ENCODE results near the gene HUS1.

HUS1 gene

DNA sequence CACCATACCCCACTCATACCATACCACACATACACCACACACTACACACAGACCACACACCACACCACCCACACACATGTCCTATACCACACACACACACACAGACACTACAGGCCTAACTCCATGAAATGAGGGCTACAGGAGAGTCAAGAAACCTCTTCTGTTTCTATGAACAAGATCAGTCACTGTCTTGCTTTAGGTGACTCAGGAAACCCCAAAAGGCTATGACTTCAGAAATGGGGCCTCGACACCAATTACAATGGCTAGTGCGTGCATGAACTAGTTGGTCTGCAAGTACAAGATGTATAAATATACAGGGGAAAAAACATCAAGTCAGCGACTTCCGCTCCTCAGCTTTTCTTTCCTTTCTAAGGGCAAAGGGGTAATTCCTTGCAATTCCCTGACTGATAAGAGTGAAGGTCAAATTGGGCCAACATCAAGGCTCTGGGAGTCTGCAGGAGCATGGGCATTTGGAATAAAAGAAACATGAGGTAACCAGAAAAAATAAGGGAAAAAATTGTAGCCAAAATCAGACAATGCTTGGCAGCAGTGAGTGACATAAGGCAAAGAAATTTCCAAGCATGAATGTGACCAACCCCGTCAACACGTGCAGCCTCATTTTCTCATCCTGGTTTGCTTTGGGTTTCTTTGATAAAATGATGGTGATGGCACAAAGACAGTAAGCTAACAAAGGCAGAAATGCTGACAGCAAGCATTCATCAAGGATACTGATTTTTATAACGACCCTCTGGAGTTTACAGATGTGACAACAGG, 32.6 kb downstream of the HUS1 start:
- Histone ChIP-seq H3K27me3 (ENCODE audit: control insufficient read depth, low read length) (no peaks in the 10 kb centered on the region), H3F3A (ENCODE audit: control insufficient read depth, insufficient read depth) (no peaks in the 10 kb centered on the region), H3K4me3 (ENCODE audit: low read length) (no peak overlapping the region), H3K79me2 (ENCODE audit: control insufficient read depth, low read length) (no peaks in the 10 kb centered on the region), H3K36me3 (ENCODE audit: control insufficient read depth, low read length) (no peaks in the 10 kb centered on the region), H3K9me2 (replicated peaks; ENCODE audit: control insufficient read depth, low read length) (no peaks in the 10 kb centered on the region), H3K9me3 (ENCODE audit: control insufficient read depth, insufficient read depth, low read length) (no peaks in the 10 kb centered on the region), H3K4me1 (ENCODE audit: control insufficient read depth, low read length) (no peaks in the 10 kb centered on the region), H4K20me1 (ENCODE audit: control insufficient read depth, insufficient read depth, low read depth, low read length) (no peaks in the 10 kb centered on the region), H3K27ac (ENCODE audit: low read depth, low read length) (no peak overlapping the region), H3K4me2 (ENCODE audit: low read length) (no peak overlapping the region)
- no peak for TF ChIP-seq EZH2phosphoT487 (IDR thresholded peaks at IDR 0.05; ENCODE audit: borderline replicate concordance, low read length)
- TF ChIP-seq CTCF (IDR thresholded peaks at IDR 0.05; ENCODE audit: low read depth, low read length, poor library complexity, severe bottlenecking): no peak

- TF ChIP-seq EZH2phosphoT487 (IDR thresholded peaks at IDR 0.05; ENCODE audit: borderline replicate concordance, low read length): no peak
- peak; percentile 99 for TF ChIP-seq CTCF (IDR thresholded peaks at IDR 0.05; ENCODE audit: low read depth, low read length, poor library complexity, severe bottlenecking)
- Histone ChIP-seq H3K79me2 (ENCODE audit: control insufficient read depth, low read length) (no peaks in the 10 kb centered on the region), H3K4me3 (ENCODE audit: low read length) (no peak overlapping the region), H3K36me3 (ENCODE audit: control insufficient read depth, low read length) (no peaks in the 10 kb centered on the region), H3F3A (ENCODE audit: control insufficient read depth, insufficient read depth) (no peaks in the 10 kb centered on the region), H3K4me2 (ENCODE audit: low read length) (no peak overlapping the region), H3K4me1 (ENCODE audit: control insufficient read depth, low read length) (no peaks in the 10 kb centered on the region), H4K20me1 (ENCODE audit: control insufficient read depth, insufficient read depth, low read depth, low read length) (no peaks in the 10 kb centered on the region), H3K9me2 (replicated peaks; ENCODE audit: control insufficient read depth, low read length) (no peaks in the 10 kb centered on the region), H3K27ac (ENCODE audit: low read depth, low read length) (no peak overlapping the region), H3K9me3 (ENCODE audit: control insufficient read depth, insufficient read depth, low read length) (no peaks in the 10 kb centered on the region), H3K27me3 (ENCODE audit: control insufficient read depth, low read length) (no peaks in the 10 kb centered on the region)
Observed at GRCh38 chr7:47945261-47946015, 34.0 kb downstream of the HUS1 start.

- H3K4me2 ChIP-seq (ENCODE audit: low read length): no peak overlapping the region
Observed at GRCh38 chr7:47944536-47945260, 34.7 kb downstream of the HUS1 start.

More at GRCh38 chr7:47944536-47945260, 34.7 kb downstream of the HUS1 start:
- H3K9me2 ChIP-seq (replicated peaks; ENCODE audit: control insufficient read depth, low read length): no peaks in the 10 kb centered on the region
- H3K4me3 ChIP-seq (ENCODE audit: low read length): no peak overlapping the region
- H4K20me1 ChIP-seq (ENCODE audit: control insufficient read depth, insufficient read depth, low read depth, low read length): no peaks in the 10 kb centered on the region
- H3K4me1 ChIP-seq (ENCODE audit: control insufficient read depth, low read length): no peaks in the 10 kb centered on the region
- no peaks in the 10 kb centered on the region for H3F3A ChIP-seq (ENCODE audit: control insufficient read depth, insufficient read depth)
- no peaks in the 10 kb centered on the region for H3K9me3 ChIP-seq (ENCODE audit: control insufficient read depth, insufficient read depth, low read length)
- no peaks in the 10 kb centered on the region for H3K27me3 ChIP-seq (ENCODE audit: control insufficient read depth, low read length)
- no peak overlapping the region for H3K27ac ChIP-seq (ENCODE audit: low read depth, low read length)
- TF ChIP-seq CTCF (IDR thresholded peaks at IDR 0.05; ENCODE audit: low read depth, low read length, poor library complexity, severe bottlenecking): no peak
- TF ChIP-seq EZH2phosphoT487 (IDR thresholded peaks at IDR 0.05; ENCODE audit: borderline replicate concordance, low read length): no peak
- no peaks in the 10 kb centered on the region for H3K36me3 ChIP-seq (ENCODE audit: control insufficient read depth, low read length)
- H3K79me2 ChIP-seq (ENCODE audit: control insufficient read depth, low read length): no peaks in the 10 kb centered on the region
